Hematopoietic multipotent progenitor cell treated with erythropoietin and hydrocortisone succinate and interleukin-3 and kit ligand, for 8 days (in vitro differentiated cells): ENCODE data around the gene MEX3A.
"Not testable (repeated sequence)": the region's sequence is repeated elsewhere in the genome, so short reads cannot be mapped to it uniquely, and the experiment has no call there.

Source experiments
- DNase-seq: peaks from one replicate; pipeline ENCODE4 v3.0.0-alpha.2; 2015

MEX3A gene

DNA sequence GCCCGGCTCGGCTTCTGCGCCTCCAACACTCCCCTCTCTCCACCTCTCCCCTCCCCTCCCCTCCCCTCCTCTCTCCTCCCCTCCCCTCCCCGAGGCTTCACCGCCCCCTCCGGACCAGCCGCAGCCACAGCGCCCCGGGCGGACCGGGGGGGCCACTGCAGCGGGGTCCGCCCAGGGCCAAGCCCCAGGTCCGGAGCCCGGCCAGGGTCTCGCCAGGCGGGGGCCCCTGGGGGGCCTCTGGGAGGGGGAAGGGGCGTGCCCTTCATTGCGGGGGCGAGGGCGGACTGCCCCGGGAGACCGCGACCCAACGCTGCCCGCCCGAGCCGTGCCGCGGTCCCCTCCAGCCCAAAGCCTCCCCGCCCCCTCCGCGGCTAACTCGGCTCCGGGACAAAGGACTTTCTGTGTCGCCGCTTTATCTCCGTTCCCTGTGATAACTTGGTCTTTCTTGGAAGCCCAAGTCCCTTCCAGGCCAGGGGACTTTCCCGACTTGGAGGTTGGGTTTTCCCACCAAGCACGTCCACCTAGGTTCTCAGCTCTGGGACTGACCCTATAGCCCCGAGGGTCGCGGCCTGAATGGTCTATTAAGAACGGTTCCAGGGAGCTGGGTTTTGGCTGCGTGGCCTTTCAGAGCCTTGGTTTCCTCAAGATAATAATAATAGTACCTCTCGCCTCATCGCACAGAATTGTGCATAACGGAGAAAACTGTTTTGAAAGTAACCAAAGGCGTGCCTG, 28.3 kb downstream of the MEX3A start, which contains the start of gene UBQLN4:
UBQLN4 (minus strand) TSS at position 31 of the 732 bp plus-strand sequence. CDS start 97 bp downstream, outside the sequence.
- DNase-seq = peak; percentile 86

DNA sequence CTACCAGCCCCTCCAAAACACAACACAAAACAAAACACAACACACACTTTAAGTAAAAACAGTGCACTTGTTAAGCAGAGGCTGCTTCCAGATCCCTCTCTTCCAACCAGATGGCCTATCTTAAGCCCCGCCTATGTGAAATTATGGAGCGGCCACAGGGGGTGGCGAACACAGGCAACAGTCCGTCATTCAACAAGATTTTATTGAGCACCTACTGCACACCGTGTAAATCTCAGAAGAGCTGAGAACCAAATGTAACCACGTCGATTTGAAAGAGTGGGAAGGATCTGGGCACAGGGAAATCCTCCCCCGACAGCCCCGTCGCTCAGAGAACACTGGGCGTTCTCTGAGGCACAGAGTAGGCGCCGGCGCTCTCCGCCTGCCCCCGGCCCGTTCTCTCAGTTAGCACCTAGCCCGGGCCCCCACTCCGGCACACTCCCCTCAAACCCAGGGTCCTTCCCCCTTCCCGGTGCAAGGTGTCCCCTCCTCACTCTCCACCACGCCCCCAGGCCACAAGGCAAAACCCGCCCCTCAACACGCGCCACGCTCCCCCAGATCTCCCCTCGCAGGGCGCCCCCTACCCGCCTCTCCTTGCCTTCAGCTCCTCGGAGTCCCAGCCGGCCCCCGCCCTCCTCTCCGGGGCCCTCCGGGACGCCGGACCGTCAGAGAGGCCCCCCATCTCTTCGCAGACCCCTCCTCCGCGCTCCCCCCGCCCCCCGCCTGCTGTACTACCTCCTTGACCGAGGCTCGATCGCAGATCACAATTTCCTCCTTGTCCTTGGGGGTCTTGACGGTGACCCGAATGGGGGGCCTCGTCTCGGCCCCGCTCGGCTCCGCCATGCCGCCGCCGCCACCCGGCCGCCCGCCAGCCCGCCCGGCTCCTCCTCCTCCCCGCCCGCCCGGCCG, 29.1 kb downstream of the MEX3A start:
- DNase-seq = peak; percentile 81

DNA sequence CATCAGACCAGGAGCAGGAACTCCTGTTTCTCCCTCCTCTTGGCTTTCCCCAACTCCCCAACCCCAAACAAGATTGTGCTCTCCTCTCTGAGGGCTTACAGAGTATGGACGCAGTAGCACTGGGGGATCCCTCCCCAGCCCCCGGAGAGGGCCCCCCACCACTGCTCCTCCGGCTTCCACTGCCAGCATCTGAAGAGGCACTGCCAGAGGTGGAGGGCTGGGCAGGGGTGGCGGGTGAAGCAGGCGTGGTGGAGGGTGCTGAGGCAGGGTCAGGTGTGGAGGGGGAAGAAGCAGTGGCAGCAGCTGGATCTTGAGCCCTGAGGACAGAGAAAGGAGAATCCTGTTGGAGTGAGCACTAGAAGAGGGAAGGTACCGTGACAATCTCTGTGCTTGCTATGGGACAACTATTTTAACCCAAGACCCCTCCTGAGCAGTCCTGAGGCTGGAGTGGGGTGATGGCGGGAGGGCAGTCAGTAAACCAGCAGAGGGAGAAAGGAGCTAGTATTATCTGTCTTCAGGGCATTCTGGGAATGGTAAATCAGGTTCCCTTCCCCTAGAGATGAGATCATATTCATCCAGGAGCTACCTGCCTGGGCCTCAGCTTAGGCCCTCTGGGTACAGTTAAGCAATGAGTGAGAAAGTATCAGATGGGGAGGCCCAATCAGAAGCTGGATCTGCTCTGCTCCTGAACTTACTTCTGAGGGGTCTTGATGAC, 31.1 kb downstream of the MEX3A start:
- no peak for DNase-seq

DNA sequence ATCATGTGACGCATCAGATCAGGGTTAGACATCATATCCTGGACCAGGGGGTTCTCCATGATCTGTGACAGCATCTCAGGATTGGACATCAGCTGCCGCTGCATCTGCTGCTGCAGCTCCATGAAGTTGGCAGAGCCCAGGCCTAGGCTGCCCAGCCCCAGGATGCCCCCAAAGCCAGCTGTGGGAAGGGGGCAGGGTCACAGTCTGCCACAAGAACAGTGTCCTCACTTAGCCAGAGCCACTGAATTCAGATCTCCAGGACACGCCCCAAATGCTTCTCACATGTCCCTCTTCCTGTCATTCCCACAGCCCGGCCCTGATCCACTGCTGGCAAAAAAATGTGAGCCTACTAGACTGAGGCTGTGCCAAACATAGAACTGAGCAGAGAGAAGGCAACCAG, 31.9 kb downstream of the MEX3A start:
- no peak for DNase-seq

DNA sequence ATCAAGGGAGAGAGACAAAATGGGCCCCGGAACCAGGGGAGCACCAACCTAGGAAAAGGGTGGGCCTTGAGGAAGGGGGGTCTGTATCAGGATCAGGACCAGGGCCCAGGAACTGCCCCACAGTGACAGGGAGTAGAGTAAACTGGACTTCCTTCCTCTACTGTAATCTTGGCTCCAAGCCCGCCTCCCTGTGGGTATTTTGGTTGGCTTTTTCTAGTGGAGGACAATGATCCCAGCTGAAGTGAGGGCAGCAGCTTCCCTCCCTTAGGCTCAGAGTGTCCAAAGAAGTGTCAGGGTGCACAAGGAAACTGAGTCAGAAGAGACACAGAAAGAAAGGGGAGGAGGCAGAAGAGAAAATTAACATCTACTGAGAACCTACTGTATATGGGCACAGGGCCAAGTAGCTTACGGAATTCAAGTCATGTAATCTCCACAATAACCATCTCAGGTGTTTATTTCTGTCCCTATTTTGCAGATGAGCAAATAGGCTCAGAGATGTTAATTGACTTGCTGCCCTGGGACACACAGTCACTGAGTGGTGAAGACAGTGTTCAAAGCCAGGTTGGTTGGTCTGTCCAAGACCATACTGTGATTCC, 33.5 kb downstream of the MEX3A start:
- DNase-seq = no peak

- no peak for DNase-seq
These were observed 37.2 kb downstream of the MEX3A start for GRCh38 chr1:156045076-156045475.

DNA sequence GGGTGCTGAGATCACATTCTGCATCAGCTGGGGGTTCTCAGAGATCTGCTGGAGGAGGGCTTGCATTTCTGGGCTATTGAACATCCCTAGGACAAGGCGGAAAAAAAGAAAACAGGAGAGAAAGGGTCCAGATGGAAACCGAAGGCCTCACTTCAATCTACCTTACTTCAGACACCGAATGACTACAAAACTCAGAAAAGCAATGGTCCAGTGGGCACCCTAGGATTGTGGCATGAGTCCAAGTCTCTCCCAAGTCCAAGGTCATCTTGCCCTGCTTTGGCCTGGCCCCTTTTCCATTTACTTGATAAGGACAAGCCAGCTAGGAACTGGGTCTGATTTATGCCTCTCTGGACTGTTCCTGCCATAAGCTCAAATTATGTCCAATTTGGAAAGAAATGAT, 39.4 kb downstream of the MEX3A start:
- DNase-seq = no peak

DNA sequence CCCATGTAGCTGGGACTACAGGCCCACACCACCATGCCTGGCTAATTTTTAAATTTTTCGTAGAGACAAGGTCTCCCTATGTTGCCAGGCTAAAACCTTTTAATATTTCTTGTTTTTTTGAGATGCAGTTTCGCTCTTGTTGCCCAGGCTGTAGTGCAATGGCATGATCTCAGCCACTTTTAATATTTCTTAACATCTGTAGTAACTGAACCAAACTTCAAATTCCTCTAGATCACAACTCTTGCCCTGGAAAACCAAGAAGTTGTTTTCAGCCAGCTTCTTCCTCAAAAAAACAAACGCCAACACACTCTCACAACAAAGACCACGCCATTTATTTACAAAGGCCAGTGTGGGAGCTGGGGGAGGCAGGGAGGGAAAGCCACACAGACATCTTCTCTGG, 47.3 kb downstream of the MEX3A start:
- DNase-seq = not testable (repeated sequence)

DNA sequence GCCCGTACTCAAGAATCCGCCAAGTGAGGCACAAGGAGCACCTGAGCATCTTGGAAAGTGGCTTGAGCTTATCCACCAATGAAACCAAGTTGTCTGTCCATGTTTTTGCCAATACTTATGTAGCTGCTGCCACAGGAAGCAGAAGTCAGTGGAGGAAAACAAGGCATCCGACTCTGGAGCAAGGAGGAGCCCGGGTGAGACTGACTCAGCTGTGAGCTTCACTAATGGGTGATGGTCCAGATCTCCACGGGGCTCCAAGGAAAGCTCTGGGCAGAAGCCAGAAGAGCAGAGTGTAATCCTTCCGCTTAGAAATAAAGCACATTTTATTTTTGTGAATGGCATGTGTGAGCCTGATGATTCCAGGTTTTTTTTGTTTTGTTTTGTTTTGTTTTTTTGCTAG, 49.3 kb downstream of the MEX3A start:
- DNase-seq = no peak

GRCh38 chr1:156026588-156026987, 55.7 kb downstream of the MEX3A start:
- no peak for DNase-seq

GRCh38 chr1:156025876-156026275, 56.4 kb downstream of the MEX3A start:
- DNase-seq = peak; percentile 58

- DNase-seq = no peak
These were observed 57.5 kb downstream of the MEX3A start for GRCh38 chr1:156024801-156025200.
